ENCODE measurements around the gene FAM200A. TPM values are rescaled to one million over a fixed set of nuclear protein-coding genes. Genes with fewer than 3 reads are reported as not detected.
"Not testable (repeated sequence)": the region's sequence is repeated elsewhere in the genome, so short reads cannot be mapped to it uniquely, and the experiment has no call there.

Gene FAM200A
- total and polyA plus RNA-seq, 2 donors from 2014 or later: 6.8 to 6.9 TPM

GRCh38 chr7:99505324-99505662, 46.6 kb downstream of the FAM200A start:
- peak overlapping the region; percentile 81 to 98 (median 83) for H3K9ac ChIP-seq (ENCODE audit: low read length in 3 of 3)
- no peaks in the 10 kb centered on the region for H3K9me3 ChIP-seq (ENCODE audit: control insufficient read depth in 2 of 3, insufficient read depth in 1 of 3, low read length in 3 of 3)
- H3K36me3 ChIP-seq (ENCODE audit: control insufficient read depth in 2 of 3, insufficient read depth in 3 of 3, low read length in 3 of 3): no peaks in the 10 kb centered on the region
- FAIRE-seq (no peak), DNase-seq (no peak)
- no peaks in the 10 kb centered on the region for H3K27me3 ChIP-seq (ENCODE audit: control insufficient read depth, insufficient read depth, low read length)
- H3K4me1 ChIP-seq (ENCODE audit: control insufficient read depth in 2 of 3, insufficient read depth in 2 of 3, low read depth in 1 of 3, low read length in 3 of 3): peaks cover 0 to 16% (median 9%) of the 10 kb centered on the region in 3 donors
- H3K27ac ChIP-seq (ENCODE audit: low read depth in 2 of 2, low read length in 2 of 2): peak overlapping the region; percentile 78 to 98
- peak overlapping the region; percentile 88 to 100 (median 97) for H3K4me3 ChIP-seq (ENCODE audit: low read length in 3 of 3)
- intact Hi-C loops (cut with DNase I): no loop called here
- TF ChIP-seq CTCF (IDR thresholded peaks at IDR 0.05; ENCODE audit: borderline replicate concordance, extremely low read depth, insufficient read depth): no peak

GRCh38 chr7:99504603-99505323, 47.2 kb downstream of the FAM200A start, which contains the start of gene ZKSCAN5:
Gene ZKSCAN5 (plus strand): TSS chr7:99504662. CDS start chr7:99506045, 1,383 bp downstream.
- Histone ChIP-seq H3K4me1 (ENCODE audit: control insufficient read depth in 2 of 3, insufficient read depth in 2 of 3, low read depth in 1 of 3, low read length in 3 of 3) (peaks cover 0 to 16% (median 9%) of the 10 kb centered on the region in 3 donors), H3K9ac (ENCODE audit: low read length in 3 of 3) (peak within 1 kb of the TSS; percentile 81 to 98 (median 83)), H3K27ac (ENCODE audit: low read depth in 2 of 2, low read length in 2 of 2) (peak within 1 kb of the TSS; percentile 98), H3K4me3 (ENCODE audit: low read length in 3 of 3) (peak within 1 kb of the TSS; percentile 88 to 100 (median 97)), H3K9me3 (ENCODE audit: control insufficient read depth in 2 of 3, insufficient read depth in 1 of 3, low read length in 3 of 3) (no peaks in the 10 kb centered on the region), H3K36me3 (ENCODE audit: control insufficient read depth in 2 of 3, insufficient read depth in 3 of 3, low read length in 3 of 3) (no peaks in the 10 kb centered on the region), H3K27me3 (ENCODE audit: control insufficient read depth, insufficient read depth, low read length) (no peaks in the 10 kb centered on the region)
- TF ChIP-seq CTCF (IDR thresholded peaks at IDR 0.05; ENCODE audit: borderline replicate concordance, extremely low read depth, insufficient read depth): peak; percentile 7
- intact Hi-C loops (cut with DNase I): no loop called here
- FAIRE-seq (no peak), DNase-seq (peak; percentile 98 to 99 (median 99))

GRCh38 chr7:99504281-99504602, 47.7 kb downstream of the FAM200A start:
- peak in 2 of 5 donors; percentile 99 for DNase-seq
- Histone ChIP-seq H3K4me1 (ENCODE audit: control insufficient read depth in 2 of 3, insufficient read depth in 2 of 3, low read depth in 1 of 3, low read length in 3 of 3) (peaks cover 0 to 18% (median 9%) of the 10 kb centered on the region in 3 donors), H3K4me3 (ENCODE audit: low read length in 3 of 3) (peak overlapping the region; percentile 75 to 100 (median 97)), H3K27me3 (ENCODE audit: control insufficient read depth, insufficient read depth, low read length) (no peaks in the 10 kb centered on the region), H3K36me3 (ENCODE audit: control insufficient read depth in 2 of 3, insufficient read depth in 3 of 3, low read length in 3 of 3) (no peaks in the 10 kb centered on the region), H3K9ac (ENCODE audit: low read length in 3 of 3) (peak overlapping the region; percentile 37 to 64 (median 51)), H3K27ac (ENCODE audit: low read depth in 2 of 2, low read length in 2 of 2) (peak overlapping the region; percentile 98), H3K9me3 (ENCODE audit: control insufficient read depth in 2 of 3, insufficient read depth in 1 of 3, low read length in 3 of 3) (no peaks in the 10 kb centered on the region)
- intact Hi-C loops (cut with DNase I): no loop called here
- TF ChIP-seq CTCF (IDR thresholded peaks at IDR 0.05; ENCODE audit: borderline replicate concordance, extremely low read depth, insufficient read depth): no peak
- no peak for FAIRE-seq

- H3K36me3 ChIP-seq (ENCODE audit: control insufficient read depth in 2 of 3, insufficient read depth in 3 of 3, low read length in 3 of 3); H3K9me3 ChIP-seq (ENCODE audit: control insufficient read depth in 2 of 3, insufficient read depth in 1 of 3, low read length in 3 of 3); H3K27ac ChIP-seq (ENCODE audit: low read depth in 2 of 2, low read length in 2 of 2); DNase-seq; FAIRE-seq; H3K27me3 ChIP-seq (ENCODE audit: control insufficient read depth, insufficient read depth, low read length); intact Hi-C loops (cut with DNase I); H3K9ac ChIP-seq (ENCODE audit: low read length in 3 of 3): not testable (repeated sequence)
- Histone ChIP-seq H3K4me1 (ENCODE audit: control insufficient read depth in 2 of 3, insufficient read depth in 2 of 3, low read depth in 1 of 3, low read length in 3 of 3) (peaks cover 0 to 25% (median 16%) of the 10 kb centered on the region in 3 donors), H3K4me3 (ENCODE audit: low read length in 3 of 3) (peak overlapping the region in 1 of 3 donors; percentile 82)
Observed at GRCh38 chr7:99501236-99501635, 50.7 kb downstream of the FAM200A start.

Measured in kidney (tissue), 14 donors.